ENCODE results near the gene POSTN.

POSTN gene

GRCh38 chr13:37585541-37585940, 13.0 kb downstream of the POSTN start:
- ATAC-seq, result no peak
- TF ChIP-seq ZNF565 (CRISPR knock-in tag; conservative IDR thresholded peaks at IDR 0.05; ENCODE audit: low read depth) (no peak), ZNF8 (CRISPR knock-in tag; IDR thresholded peaks at IDR 0.05) (no peak), PPARA (CRISPR knock-in tag; IDR thresholded peaks at IDR 0.05; ENCODE audit: borderline replicate concordance) (no peak), ZFP30 (CRISPR knock-in tag; IDR thresholded peaks at IDR 0.05) (no peak), RARB (CRISPR knock-in tag; IDR thresholded peaks at IDR 0.05) (no peak), ZFP3 (CRISPR knock-in tag; IDR thresholded peaks at IDR 0.05) (no peak), TOX (CRISPR knock-in tag; IDR thresholded peaks at IDR 0.05; ENCODE audit: borderline replicate concordance) (no peak), POU6F1 (CRISPR knock-in tag; IDR thresholded peaks at IDR 0.05; ENCODE audit: borderline replicate concordance, low read depth) (no peak), ARNTL (CRISPR knock-in tag; IDR thresholded peaks at IDR 0.05; ENCODE audit: borderline replicate concordance, low read depth) (no peak), ZNF70 (CRISPR knock-in tag; IDR thresholded peaks at IDR 0.05) (no peak), CSRNP3 (CRISPR knock-in tag; IDR thresholded peaks at IDR 0.05) (no peak), SNAI2 (CRISPR knock-in tag; IDR thresholded peaks at IDR 0.05) (no peak), TSHZ2 (CRISPR knock-in tag; IDR thresholded peaks at IDR 0.05) (no peak)

GRCh38 chr13:37576601-37577000, 22.0 kb downstream of the POSTN start:
- no peak for ATAC-seq
- TF ChIP-seq CREB5 (CRISPR knock-in tag; IDR thresholded peaks at IDR 0.05; ENCODE audit: low read depth) (no peak), BACH2 (CRISPR knock-in tag; IDR thresholded peaks at IDR 0.05; ENCODE audit: borderline replicate concordance) (no peak), ZNF70 (CRISPR knock-in tag; IDR thresholded peaks at IDR 0.05) (no peak), GLIS3 (CRISPR knock-in tag; IDR thresholded peaks at IDR 0.05) (no peak), TCF4 (CRISPR knock-in tag; IDR thresholded peaks at IDR 0.05; ENCODE audit: borderline replicate concordance) (no peak), POU6F1 (CRISPR knock-in tag; IDR thresholded peaks at IDR 0.05; ENCODE audit: borderline replicate concordance, low read depth) (no peak), OSR1 (CRISPR knock-in tag; IDR thresholded peaks at IDR 0.05) (no peak), TSHZ2 (CRISPR knock-in tag; IDR thresholded peaks at IDR 0.05) (no peak), CSRNP3 (CRISPR knock-in tag; IDR thresholded peaks at IDR 0.05) (no peak), ZFP3 (CRISPR knock-in tag; IDR thresholded peaks at IDR 0.05) (no peak), ZNF8 (CRISPR knock-in tag; IDR thresholded peaks at IDR 0.05) (no peak)
